Sigmoid colon (tissue), 7 donors: Measurements from ENCODE around the gene PAH. TPM values are rescaled to one million over a fixed set of nuclear protein-coding genes. Genes with fewer than 3 reads are reported as not detected.

Experiments
- DNase-seq: peaks from one replicate; pipeline ENCODE4 v3.0.0-alpha.2; 2019
- H3K27ac ChIP-seq, 4 donors: fragments of 200-600 bp; sonication (generic); one replicate each; pipeline ENCODE4 v1.5.1; 2016 to 2019; ENCODE audit warnings: mild to moderate bottlenecking in 1 of 4
- H3K27me3 ChIP-seq, 3 donors: fragments of 200-600 bp; sonication (generic); one replicate each; pipeline ENCODE4 v1.5.1; 2019; ENCODE audit warnings: mild to moderate bottlenecking in 1 of 3
- H3K36me3 ChIP-seq, 4 donors: fragments of 200-600 bp; sonication (generic); one replicate each; pipeline ENCODE4 v1.5.1; 2016 to 2019
- H3K4me1 ChIP-seq, 4 donors: fragments of 200-600 bp; sonication (generic); one replicate each; pipeline ENCODE4 v1.5.1; 2017 to 2019
- H3K4me3 ChIP-seq, 4 donors: fragments of 200-600 bp; sonication (generic); one replicate each; pipeline ENCODE4 v1.5.1; 2017 to 2019; ENCODE audit warnings: mild to moderate bottlenecking in 2 of 4, moderate library complexity in 1 of 4
- H3K9me3 ChIP-seq, 4 donors: fragments of 200-600 bp in 3 of 4; sonication (generic) in 3 of 4; one replicate each; pipeline versions ENCODE4 v1.5.1 to v1.6.1; 2013 to 2019
- CTCF ChIP-seq, 4 experiments: fragments of 450-650 bp in 3 of 4; fragments of 200-600 bp in 1 of 4; IDR thresholded peaks; one replicate each; pipeline ENCODE4 v1.5.1; 2016 to 2019; ENCODE audit warnings: antibody characterized with exemption in 4 of 4, mild to moderate bottlenecking in 3 of 4, moderate library complexity in 2 of 4
- EP300 ChIP-seq, 4 donors: sonication (generic); formaldehyde crosslinking; IDR thresholded peaks; one replicate each; pipeline ENCODE4 v1.6.1; 2017; ENCODE audit warnings: antibody characterized with exemption in 4 of 4
- POLR2A ChIP-seq, 2 donors: fragments of 450-650 bp; IDR thresholded peaks; one replicate each; pipeline ENCODE4 v1.6.1; 2016; ENCODE audit warnings: antibody characterized with exemption in 2 of 2, mild to moderate bottlenecking in 2 of 2, moderate library complexity in 2 of 2
- POLR2AphosphoS5 ChIP-seq, 4 donors: sonication (generic); formaldehyde crosslinking; IDR thresholded peaks; one replicate each; pipeline ENCODE4 v1.6.1; 2017; ENCODE audit warnings: antibody characterized with exemption in 4 of 4
- WGBS, 2 donors: extraction: QIAGEN DNeasy Blood & Tissue Kit; methylation state at CpG; one replicate each; pipeline ENCODE4 v1.1.7; 2013; 5-methylcytosine and 5-hydroxymethylcytosine counted together
- intact Hi-C: fragments of 100-400 bp; cut with DNase I; formaldehyde crosslinking; loops from one replicate; pipeline ENCODE4 v1.15.1; 2023
- polyA plus RNA-seq, 3 donors: library from polyadenylated mRNA; stranded (reverse); fragments of 200-250 nt; gene quantifications; one replicate each; pipeline ENCODE4 v1.2.3, GENCODE V29; 2013
- total RNA-seq, 4 donors: library from RNA; depleted of rRNA; stranded (reverse); fragments of >200 nt; gene quantifications; one replicate each; pipeline ENCODE4 v1.1.0, GENCODE V29; 2016
- donor health status: healthy with polysubstance abuse.
- donor health status: Bipolar disorder and iron deficiency.
- donor health status: healthy.

PAH gene
- total and polyA plus RNA-seq, 7 donors = 0.19 to 1.1 (median 0.46) TPM; not detected in 3

- H3K27me3 ChIP-seq = peaks cover 17 to 95% (median 56%) of the 10 kb centered on the region in 3 donors
- no peaks in the 10 kb centered on the region for H3K9me3 ChIP-seq
- H3K27ac ChIP-seq = no peak overlapping the region
- DNase-seq = no peak
- WGBS, 2 donors = 37 to 44% methylated on average over 9 of the region's 9 CpGs
- TF ChIP-seq POLR2A (IDR thresholded peaks at IDR 0.05) (no peak), EP300 (IDR thresholded peaks at IDR 0.05) (no peak)
- H3K4me3 ChIP-seq = no peak overlapping the region
- peaks cover 0 to 11% (median 8%) of the 10 kb centered on the region in 4 donors for H3K4me1 ChIP-seq
- intact Hi-C loops = no loop called here
- H3K36me3 ChIP-seq = no peaks in the 10 kb centered on the region
Observed at GRCh38 chr12:102951841-102952240, 34.8 kb upstream of the PAH start.

GRCh38 chr12:102950950-102951619, 34.0 kb upstream of the PAH start:
- intact Hi-C loops = no loop called here
- Histone ChIP-seq H3K9me3 (no peaks in the 10 kb centered on the region), H3K27me3 (peaks cover 9 to 88% (median 48%) of the 10 kb centered on the region in 3 donors), H3K4me1 (peaks cover 0 to 3% (median under 1%) of the 10 kb centered on the region in 4 donors), H3K36me3 (no peaks in the 10 kb centered on the region), H3K4me3 (no peak overlapping the region), H3K27ac (no peak overlapping the region)
- DNase-seq = no peak
- TF ChIP-seq EP300 (IDR thresholded peaks at IDR 0.05) (no peak), POLR2AphosphoS5 (IDR thresholded peaks at IDR 0.05) (no peak), CTCF (IDR thresholded peaks at IDR 0.05) (no peak), POLR2A (IDR thresholded peaks at IDR 0.05) (no peak)
- 8 to 18% methylated on average over 21 of the region's 21 CpGs for WGBS, 2 donors

GRCh38 chr12:102950107-102950949, 33.3 kb upstream of the PAH start:
- H3K9me3 ChIP-seq = no peaks in the 10 kb centered on the region
- intact Hi-C loops = no loop called here
- TF ChIP-seq EP300 (IDR thresholded peaks at IDR 0.05) = no peak
- no peak for TF ChIP-seq CTCF (IDR thresholded peaks at IDR 0.05)
- no peak for TF ChIP-seq POLR2A (IDR thresholded peaks at IDR 0.05)
- no peak for TF ChIP-seq POLR2AphosphoS5 (IDR thresholded peaks at IDR 0.05)

GRCh38 chr12:102948941-102949352, 31.9 kb upstream of the PAH start:
- no peak overlapping the region for H3K4me3 ChIP-seq
- 4 to 7% methylated on average over 11 of the region's 11 CpGs for WGBS, 2 donors
- peaks cover 3 to 68% (median 27%) of the 10 kb centered on the region in 3 donors for H3K27me3 ChIP-seq
- intact Hi-C loops = loop anchor here (1.0 kb wide), 1 partner anchor 599 kb away; no protein-coding TSS in a partner anchor
- no peak for DNase-seq
- no peaks in the 10 kb centered on the region for H3K9me3 ChIP-seq
- H3K36me3 ChIP-seq = no peaks in the 10 kb centered on the region
- peak; percentile 31 to 78 (median 68) for TF ChIP-seq CTCF (IDR thresholded peaks at IDR 0.05)
- TF ChIP-seq EP300 (IDR thresholded peaks at IDR 0.05) = no peak
- no peak overlapping the region for H3K27ac ChIP-seq
- no peaks in the 10 kb centered on the region for H3K4me1 ChIP-seq

More at GRCh38 chr12:102950107-102950949, 33.3 kb upstream of the PAH start:
- WGBS, 2 donors = 4 to 9% methylated on average over 37 of the region's 37 CpGs
- Histone ChIP-seq H3K27me3 (peaks cover 4 to 80% (median 41%) of the 10 kb centered on the region in 3 donors), H3K4me3 (no peak overlapping the region), H3K36me3 (no peaks in the 10 kb centered on the region), H3K27ac (no peak overlapping the region), H3K4me1 (no peaks in the 10 kb centered on the region)
- no peak for DNase-seq

GRCh38 chr12:102946042-102946441, 29.0 kb upstream of the PAH start:
- 36 to 64% methylated on average over 2 of the region's 2 CpGs for WGBS, 2 donors
- Histone ChIP-seq H3K4me1 (no peaks in the 10 kb centered on the region), H3K4me3 (no peak overlapping the region), H3K36me3 (no peaks in the 10 kb centered on the region), H3K27ac (no peak overlapping the region), H3K9me3 (peaks cover 0 to 2% (median 0%) of the 10 kb centered on the region in 4 donors), H3K27me3 (peaks cover 3 to 39% (median 19%) of the 10 kb centered on the region in 3 donors)
- intact Hi-C loops = no loop called here
- TF ChIP-seq CTCF (IDR thresholded peaks at IDR 0.05) = no peak
- no peak for TF ChIP-seq EP300 (IDR thresholded peaks at IDR 0.05)
- no peak for TF ChIP-seq POLR2A (IDR thresholded peaks at IDR 0.05)
- no peak for TF ChIP-seq POLR2AphosphoS5 (IDR thresholded peaks at IDR 0.05)
- DNase-seq = no peak
